GM19468 (cell line): Measurements from ENCODE around the gene CILP.

ENCODE experiments used
- ATAC-seq: cut with Tn5 transposase; IDR thresholded peaks from one replicate; pipeline ENCODE4 v1.9.1; 2021; ENCODE audit warnings: mild to moderate bottlenecking, moderate library complexity, moderate number of reproducible peaks; ENCODE audit not compliant: unreplicated experiment; ENCODE audit errors: extremely low read depth

The CILP gene

DNA sequence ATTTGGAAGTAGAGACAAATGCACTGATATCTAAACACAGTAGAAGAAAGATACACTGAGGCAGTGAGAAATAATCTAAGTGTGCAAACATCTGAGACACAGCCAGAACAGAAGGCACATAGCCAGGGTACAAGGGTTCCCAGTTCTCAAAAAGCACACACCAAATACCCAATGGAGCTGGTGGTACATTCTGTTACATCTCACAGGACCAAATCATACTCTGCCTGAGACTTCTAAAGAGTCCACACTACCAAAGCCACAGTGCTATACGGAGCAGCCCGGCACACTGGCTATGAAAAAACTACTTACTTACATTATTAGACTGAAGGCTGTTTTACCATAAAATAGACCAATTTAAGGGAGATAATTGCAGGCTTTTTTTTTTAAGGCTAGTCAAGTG, 45.4 kb downstream of the CILP start:
- no peak for ATAC-seq

DNA sequence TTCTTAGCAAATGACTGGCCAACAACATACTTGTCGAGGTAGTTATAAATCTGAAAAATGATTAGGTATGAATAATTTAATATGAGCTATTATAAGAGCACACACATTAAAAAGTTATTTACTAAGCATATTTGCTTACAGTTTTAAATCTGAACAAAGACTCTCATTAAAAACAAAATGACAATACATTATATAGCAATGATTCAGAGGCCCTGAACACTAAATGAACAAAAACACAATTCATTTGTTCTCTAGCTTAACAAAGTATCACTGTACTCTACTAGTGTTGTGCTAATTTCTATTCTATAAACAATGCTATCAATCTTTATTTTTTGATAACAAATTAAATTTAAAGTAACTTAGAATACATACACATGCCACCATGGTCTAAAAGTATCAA, 47.1 kb downstream of the CILP start:
- ATAC-seq, result no peak

DNA sequence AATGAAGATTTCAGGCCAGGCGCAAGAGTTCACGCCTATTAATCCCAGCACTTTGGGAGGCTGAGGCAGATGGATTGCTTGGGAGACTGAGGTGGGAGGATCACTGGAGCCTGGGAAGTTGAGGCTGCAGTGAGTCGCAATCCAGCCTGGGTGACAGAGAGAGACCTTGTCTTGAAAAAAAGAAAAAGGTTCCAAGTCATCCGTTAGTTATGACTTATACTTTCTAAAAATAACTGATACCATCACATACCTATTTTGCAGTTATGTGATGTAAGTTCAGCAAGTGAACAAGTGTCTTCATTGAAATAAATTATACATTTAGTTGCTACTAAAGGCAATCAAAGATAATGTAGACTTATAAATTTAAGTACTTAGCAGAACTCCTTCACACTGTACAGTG, 48.2 kb downstream of the CILP start:
- ATAC-seq, result no peak

GRCh38 chr15:65156692-65157091, 54.6 kb downstream of the CILP start:
- no peak for ATAC-seq

DNA sequence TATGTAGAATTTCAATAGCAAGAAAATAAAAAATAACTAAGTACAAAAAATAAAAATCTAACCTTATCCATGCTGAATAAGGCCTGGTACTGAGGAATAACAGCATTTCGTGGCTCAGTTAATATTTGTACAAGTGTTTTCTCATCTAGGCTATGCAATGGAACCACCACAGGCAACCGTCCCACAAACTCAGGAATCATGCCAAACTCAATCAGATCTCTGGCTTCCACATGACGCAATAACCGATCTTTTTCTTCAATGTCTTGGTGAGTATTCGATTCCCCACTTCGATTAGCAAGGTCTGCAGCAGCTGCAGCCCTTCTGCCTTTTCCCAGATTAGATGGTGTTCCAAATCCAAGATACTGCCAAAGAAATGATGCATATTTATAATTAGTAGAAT, 56.6 kb downstream of the CILP start:
- no peak for ATAC-seq

DNA sequence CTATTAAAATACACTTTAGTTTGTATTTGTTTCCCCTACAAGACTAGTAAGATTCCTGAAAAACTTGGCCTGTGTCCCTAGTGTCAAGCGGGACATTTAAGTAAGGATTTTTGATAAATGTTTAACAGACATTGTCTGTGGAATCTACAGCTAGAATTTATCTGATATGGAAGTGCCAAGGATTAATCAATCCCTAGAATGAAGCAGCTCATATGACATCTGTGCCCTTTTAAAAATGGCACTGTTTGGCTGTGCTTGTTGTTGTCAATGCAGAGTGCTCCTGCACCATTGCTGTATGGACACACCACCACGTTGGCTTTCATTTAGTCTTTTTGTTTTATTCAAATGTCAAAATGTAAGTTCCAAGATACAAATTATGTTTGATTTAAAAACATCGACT, 63.4 kb downstream of the CILP start:
- no peak for ATAC-seq

DNA sequence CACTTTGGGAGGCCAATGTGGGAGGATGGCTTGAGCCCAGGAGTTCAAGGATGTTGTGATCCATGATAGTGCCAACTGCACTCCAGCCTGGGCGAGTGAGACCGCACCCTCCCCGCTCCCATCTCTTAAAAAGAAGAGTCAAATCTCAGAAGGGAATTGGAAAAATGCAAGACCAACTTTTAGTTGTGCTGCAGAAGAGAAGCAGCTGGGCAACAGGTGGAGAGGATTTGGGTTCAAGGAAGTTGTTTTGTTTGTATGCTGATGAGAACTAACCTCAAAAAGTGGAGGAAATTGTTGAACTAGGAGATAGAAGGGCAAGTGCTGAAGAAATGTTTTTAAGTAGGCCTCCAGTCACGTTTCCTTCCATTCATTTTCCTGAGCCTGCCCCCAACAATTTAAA, 64.8 kb downstream of the CILP start:
- no peak for ATAC-seq
